SK-N-MC (cell line): ENCODE data around the gene PLSCR3.

Experiments used
- DNase-seq: peaks from one replicate; pipeline ENCODE4 v3.0.0-alpha.2; 2011; ENCODE audit warnings: low read depth, low spot score
- H3K27ac ChIP-seq: fragments of 200-600 bp; sonication (generic); 2 replicates; pipeline ENCODE4 v1.5.1; 2016; ENCODE audit warnings: mixed run types
- H3K36me3 ChIP-seq: fragments of 200-600 bp; sonication (generic); 2 replicates; pipeline ENCODE4 v1.6.1; 2017; ENCODE audit warnings: antibody characterized with exemption, low read length, mixed read lengths; ENCODE audit not compliant: insufficient read depth
- H3K4me3 ChIP-seq: fragments of 200-600 bp; sonication (generic); 2 replicates; pipeline ENCODE4 v1.5.1; 2016
- H3K9ac ChIP-seq: fragments of 200-600 bp; sonication (generic); 2 replicates; pipeline ENCODE4 v1.8.0; 2017; ENCODE audit warnings: mixed run types, mixed read lengths; ENCODE audit not compliant: insufficient read length
- H3K9me3 ChIP-seq: fragments of 200-600 bp; sonication (generic); 2 replicates; pipeline ENCODE4 v1.6.1; 2017; ENCODE audit warnings: low read depth, mild to moderate bottlenecking, antibody characterized with exemption, low read length, moderate library complexity, mixed read lengths
- EZH2 ChIP-seq: fragments of 200-600 bp; sonication (generic); IDR thresholded peaks from one replicate; pipeline ENCODE4 v1.6.1; 2017; ENCODE audit warnings: antibody characterized with exemption
- FOXP2 ChIP-seq: optimal IDR thresholded peaks from 2 replicates; pipeline ENCODE3; 2011; ENCODE audit warnings: mild to moderate bottlenecking, moderate library complexity; ENCODE audit not compliant: insufficient read depth; ENCODE audit errors: extremely low read length, control extremely low read depth
- POLR2AphosphoS5 ChIP-seq: IDR thresholded peaks from 2 replicates; pipeline ENCODE4 v1.6.1; 2012; ENCODE audit warnings: mild to moderate bottlenecking, low read depth, low read length, borderline replicate concordance

Gene PLSCR3

DNA sequence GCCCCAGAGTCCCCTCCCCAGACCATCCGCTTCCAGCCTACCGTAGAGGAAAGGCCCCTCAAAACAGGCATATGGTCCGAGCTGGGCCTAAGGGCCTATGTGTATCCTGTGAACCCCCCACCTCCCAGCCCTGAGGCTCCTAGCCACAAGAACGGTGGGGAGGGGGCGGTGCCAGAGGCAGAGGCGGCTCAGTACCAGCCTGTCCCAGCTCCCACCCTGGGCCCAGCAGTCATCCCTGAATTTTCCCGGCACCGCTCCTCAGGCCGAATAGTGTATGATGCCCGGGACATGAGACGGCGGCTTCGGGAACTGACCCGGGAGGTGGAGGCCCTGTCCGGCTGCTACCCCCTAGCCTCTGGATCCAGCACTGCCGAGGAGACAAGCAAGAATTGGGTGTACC lies 26.9 kb upstream of the PLSCR3 start:
- DNase-seq: no peak
- Histone ChIP-seq H3K36me3 (no peaks in the 10 kb centered on the region), H3K9me3 (no peaks in the 10 kb centered on the region), H3K4me3 (no peak overlapping the region), H3K9ac (no peak overlapping the region), H3K27ac (no peak overlapping the region)
- TF ChIP-seq EZH2 (no peak), FOXP2 (no peak), POLR2AphosphoS5 (no peak)

- Histone ChIP-seq H3K9me3 (no peaks in the 10 kb centered on the region), H3K4me3 (no peak within 1 kb of the TSS), H3K27ac (no peak within 1 kb of the TSS), H3K36me3 (no peaks in the 10 kb centered on the region; the same call in 1 of the 2 replicates), H3K9ac (no peak within 1 kb of the TSS)
- TF ChIP-seq FOXP2: no peak
- no peak for TF ChIP-seq EZH2
- no peak for TF ChIP-seq POLR2AphosphoS5
- DNase-seq: no peak
These were observed 25.7 kb upstream of the PLSCR3 start, which contains the start of gene SPEM1 for GRCh38 chr17:7419819-7420610. Gene SPEM1, plus strand, starts transcription at chr17:7420324. Its CDS starts 61 bp downstream, at chr17:7420385.

GRCh38 chr17:7418472-7419152 lies 24.3 kb upstream of the PLSCR3 start:
- no peaks in the 10 kb centered on the region for H3K9me3 ChIP-seq
- DNase-seq: no peak
- no peak overlapping the region for H3K4me3 ChIP-seq
- no peak for TF ChIP-seq FOXP2
- TF ChIP-seq EZH2: no peak
- TF ChIP-seq POLR2AphosphoS5: no peak
- H3K27ac ChIP-seq: no peak overlapping the region
- H3K36me3 ChIP-seq: no peaks in the 10 kb centered on the region; the same call in 1 of the 2 replicates
- H3K9ac ChIP-seq: no peak overlapping the region

DNA sequence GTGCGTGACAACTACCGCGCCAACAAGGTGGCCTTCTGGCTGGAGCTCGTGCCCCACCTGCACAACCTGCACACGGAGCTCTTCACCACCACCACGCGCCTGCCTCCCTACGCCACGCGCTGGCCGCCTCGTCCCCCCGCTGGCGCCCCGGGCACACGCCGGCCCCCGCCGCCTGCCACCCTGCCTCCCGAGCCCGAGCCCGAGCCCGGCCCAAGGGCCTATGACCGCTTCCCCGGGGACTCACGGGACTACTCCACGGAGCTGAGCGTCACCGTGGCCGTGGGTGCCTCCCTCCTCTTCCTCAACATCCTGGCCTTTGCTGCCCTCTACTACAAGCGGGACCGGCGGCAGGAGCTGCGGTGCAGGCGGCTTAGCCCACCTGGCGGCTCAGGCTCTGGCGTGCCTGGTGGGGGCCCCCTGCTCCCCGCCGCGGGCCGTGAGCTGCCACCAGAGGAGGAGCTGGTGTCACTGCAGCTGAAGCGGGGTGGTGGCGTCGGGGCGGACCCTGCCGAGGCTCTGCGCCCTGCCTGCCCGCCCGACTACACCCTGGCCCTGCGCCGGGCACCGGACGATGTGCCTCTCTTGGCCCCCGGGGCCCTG lies 22.8 kb upstream of the PLSCR3 start:
- H3K9ac ChIP-seq: no peak overlapping the region
- no peaks in the 10 kb centered on the region; the same call in 1 of the 2 replicates for H3K36me3 ChIP-seq
- TF ChIP-seq POLR2AphosphoS5: no peak
- no peak for TF ChIP-seq EZH2
- TF ChIP-seq FOXP2: no peak
- no peak overlapping the region for H3K27ac ChIP-seq
- H3K4me3 ChIP-seq: no peak overlapping the region
- no peak for DNase-seq
- no peaks in the 10 kb centered on the region for H3K9me3 ChIP-seq

DNA sequence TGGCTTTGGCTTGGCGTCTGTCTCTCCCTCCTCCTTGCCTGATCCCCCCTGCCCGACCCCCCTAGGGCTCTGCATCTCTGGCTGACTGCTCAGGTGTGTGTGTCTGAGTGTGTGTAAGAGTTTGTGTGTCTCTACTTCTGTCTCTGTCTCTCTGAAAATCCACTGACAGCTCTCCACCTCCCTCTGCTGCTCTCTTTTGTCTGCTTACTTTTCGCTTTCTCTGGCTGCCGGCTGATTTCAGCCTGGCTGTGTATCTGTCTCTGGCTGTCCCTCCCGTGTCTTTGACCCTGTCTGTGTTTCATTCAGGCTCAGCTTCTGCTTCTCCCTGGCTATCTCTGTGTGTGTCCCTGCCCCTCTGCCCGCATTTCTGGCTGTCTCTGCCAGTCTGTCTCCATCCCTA lies 22.0 kb upstream of the PLSCR3 start:
- Histone ChIP-seq H3K9me3 (no peaks in the 10 kb centered on the region), H3K36me3 (no peaks in the 10 kb centered on the region; the same call in 1 of the 2 replicates), H3K9ac (no peak overlapping the region), H3K27ac (peak overlapping the region; percentile 42; the same call in 1 of the 2 replicates), H3K4me3 (no peak overlapping the region)
- no peak for DNase-seq
- no peak for TF ChIP-seq EZH2
- TF ChIP-seq FOXP2: no peak

DNA sequence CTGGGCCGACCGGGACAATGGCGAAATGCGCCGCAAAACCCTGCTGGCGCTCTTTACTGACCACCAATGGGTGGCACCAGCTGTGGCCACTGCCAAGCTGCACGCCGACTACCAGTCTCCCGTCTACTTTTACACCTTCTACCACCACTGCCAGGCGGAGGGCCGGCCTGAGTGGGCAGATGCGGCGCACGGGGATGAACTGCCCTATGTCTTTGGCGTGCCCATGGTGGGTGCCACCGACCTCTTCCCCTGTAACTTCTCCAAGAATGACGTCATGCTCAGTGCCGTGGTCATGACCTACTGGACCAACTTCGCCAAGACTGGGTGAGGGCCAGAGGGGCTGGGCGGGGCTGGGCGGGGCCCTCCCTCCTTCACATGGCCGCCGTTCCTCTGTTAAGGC lies 21.5 kb upstream of the PLSCR3 start:
- Histone ChIP-seq H3K9ac (no peak overlapping the region), H3K4me3 (no peak overlapping the region), H3K27ac (no peak overlapping the region), H3K36me3 (no peaks in the 10 kb centered on the region; the same call in 1 of the 2 replicates), H3K9me3 (no peaks in the 10 kb centered on the region)
- DNase-seq: no peak
- TF ChIP-seq FOXP2 (no peak), EZH2 (no peak), POLR2AphosphoS5 (no peak)

- no peak overlapping the region for H3K27ac ChIP-seq
- H3K9me3 ChIP-seq: no peaks in the 10 kb centered on the region
- no peak for TF ChIP-seq POLR2AphosphoS5
- DNase-seq: no peak
- H3K9ac ChIP-seq: no peak overlapping the region
- no peak overlapping the region for H3K4me3 ChIP-seq
- no peaks in the 10 kb centered on the region; the same call in 1 of the 2 replicates for H3K36me3 ChIP-seq
These were observed 20.5 kb upstream of the PLSCR3 start for GRCh38 chr17:7414837-7415236.

DNA sequence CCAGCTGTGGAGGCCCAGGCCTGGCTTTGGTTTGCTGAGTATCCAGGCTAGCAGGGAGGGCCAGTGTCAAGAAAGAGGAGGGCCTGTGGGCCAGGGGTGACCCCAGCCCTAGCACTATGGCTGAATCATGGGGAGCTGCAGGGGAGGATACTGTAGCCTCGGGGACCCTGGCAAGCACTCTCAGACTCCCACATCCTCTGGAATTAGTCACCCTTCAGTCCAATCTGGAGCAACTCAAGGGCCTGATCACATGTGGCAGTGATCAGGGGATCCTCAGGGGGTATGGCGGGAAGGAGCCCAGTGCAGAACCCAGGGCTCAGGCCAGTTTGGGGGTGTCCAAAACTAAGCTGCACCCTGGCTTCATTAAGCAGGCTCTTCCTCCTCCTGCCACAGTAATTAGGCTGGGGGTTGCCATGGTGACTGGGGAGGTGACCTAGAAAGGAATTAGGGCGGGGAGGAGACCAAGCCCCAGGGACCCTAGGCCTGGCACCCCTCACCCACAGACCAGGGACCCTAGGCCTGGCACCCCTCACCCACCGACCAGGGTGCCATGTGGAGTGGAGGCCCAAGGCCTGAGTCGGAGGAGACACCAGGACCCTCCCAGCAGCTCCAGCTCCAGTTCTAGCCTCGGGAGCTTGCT lies 19.1 kb upstream of the PLSCR3 start:
- Histone ChIP-seq H3K36me3 (peaks cover 5% of the 10 kb centered on the region; the same call in 1 of the 2 replicates), H3K9ac (no peak overlapping the region), H3K4me3 (no peak overlapping the region), H3K9me3 (no peaks in the 10 kb centered on the region), H3K27ac (no peak overlapping the region)
- TF ChIP-seq FOXP2: no peak
- TF ChIP-seq EZH2: no peak
- TF ChIP-seq POLR2AphosphoS5: no peak
- DNase-seq: no peak
